ENCODE data around the gene C19orf38. TPM values are rescaled to one million over a fixed set of nuclear protein-coding genes. Genes with fewer than 3 reads are reported as not detected.
A peak's percentile ranks its signal among the peaks of the same experiment; 100 is the strongest.

C19orf38 gene
- total RNA-seq, 2 experiments from 2014 or later, result 1.2 to 1.3 TPM

- peak overlapping the region; percentile 77 for H3K27ac Mint-ChIP-seq
- intact Hi-C loops (cut with micrococcal nuclease), result no loop called here
- ATAC-seq (no peak), DNase-seq (no peak)
- ChIA-PET CTCF (interaction anchor here (1.4 to 3.0 kb wide), 3 partner anchors 102 to 117 kb away, joined by 7 to 12 read pairs (median 9); partner anchors contain the start of genes DNM2 and QTRT1), POLR2A (no interaction called here)
- H3K4me1 Mint-ChIP-seq (ENCODE audit: low read depth), result peaks cover 6% of the 10 kb centered on the region
- TF ChIP-seq, protein P1, sequence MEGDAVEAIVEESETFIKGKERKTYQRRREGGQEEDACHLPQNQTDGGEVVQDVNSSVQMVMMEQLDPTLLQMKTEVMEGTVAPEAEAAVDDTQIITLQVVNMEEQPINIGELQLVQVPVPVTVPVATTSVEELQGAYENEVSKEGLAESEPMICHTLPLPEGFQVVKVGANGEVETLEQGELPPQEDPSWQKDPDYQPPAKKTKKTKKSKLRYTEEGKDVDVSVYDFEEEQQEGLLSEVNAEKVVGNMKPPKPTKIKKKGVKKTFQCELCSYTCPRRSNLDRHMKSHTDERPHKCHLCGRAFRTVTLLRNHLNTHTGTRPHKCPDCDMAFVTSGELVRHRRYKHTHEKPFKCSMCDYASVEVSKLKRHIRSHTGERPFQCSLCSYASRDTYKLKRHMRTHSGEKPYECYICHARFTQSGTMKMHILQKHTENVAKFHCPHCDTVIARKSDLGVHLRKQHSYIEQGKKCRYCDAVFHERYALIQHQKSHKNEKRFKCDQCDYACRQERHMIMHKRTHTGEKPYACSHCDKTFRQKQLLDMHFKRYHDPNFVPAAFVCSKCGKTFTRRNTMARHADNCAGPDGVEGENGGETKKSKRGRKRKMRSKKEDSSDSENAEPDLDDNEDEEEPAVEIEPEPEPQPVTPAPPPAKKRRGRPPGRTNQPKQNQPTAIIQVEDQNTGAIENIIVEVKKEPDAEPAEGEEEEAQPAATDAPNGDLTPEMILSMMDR (IDR thresholded peaks at IDR 0.05), result no peak
- no peaks in the 10 kb centered on the region for H3K9me3 Mint-ChIP-seq
- peaks cover 38% of the 10 kb centered on the region for H3K36me3 Mint-ChIP-seq (ENCODE audit: low read depth)
- no peaks in the 10 kb centered on the region for H3K27me3 Mint-ChIP-seq
- no peak overlapping the region for H3K4me3 Mint-ChIP-seq
Measured at GRCh38 chr19:10819124-10820060, 28.8 kb upstream of the C19orf38 start.

- H3K27ac Mint-ChIP-seq, result peak overlapping the region; percentile 77
- ATAC-seq (peak; percentile 64), DNase-seq (peak; percentile 24)
- no peak overlapping the region for H3K4me3 Mint-ChIP-seq
- POLR2A ChIA-PET, result interaction anchor here (0.6 to 1.8 kb wide), 3 partner anchors 7 to 17 kb away, joined by 3 to 6 read pairs (median 4); partner anchors contain the start of gene TMED1
- TF ChIP-seq, protein P1 (IDR thresholded peaks at IDR 0.05), result peak; percentile 30
- CTCF ChIA-PET, result interaction anchor here (0.6 to 3.0 kb wide), 7 partner anchors 14 to 118 kb away, joined by 3 to 12 read pairs (median 4); partner anchors contain the start of genes DNM2 and QTRT1
- intact Hi-C loops (cut with micrococcal nuclease), result no loop called here
- H3K36me3 Mint-ChIP-seq (ENCODE audit: low read depth), result peaks cover 36% of the 10 kb centered on the region
- no peaks in the 10 kb centered on the region for H3K9me3 Mint-ChIP-seq
- peaks cover 6% of the 10 kb centered on the region for H3K4me1 Mint-ChIP-seq (ENCODE audit: low read depth)
- no peaks in the 10 kb centered on the region for H3K27me3 Mint-ChIP-seq
Measured at GRCh38 chr19:10820173-10820572, 28.0 kb upstream of the C19orf38 start.

DNA sequence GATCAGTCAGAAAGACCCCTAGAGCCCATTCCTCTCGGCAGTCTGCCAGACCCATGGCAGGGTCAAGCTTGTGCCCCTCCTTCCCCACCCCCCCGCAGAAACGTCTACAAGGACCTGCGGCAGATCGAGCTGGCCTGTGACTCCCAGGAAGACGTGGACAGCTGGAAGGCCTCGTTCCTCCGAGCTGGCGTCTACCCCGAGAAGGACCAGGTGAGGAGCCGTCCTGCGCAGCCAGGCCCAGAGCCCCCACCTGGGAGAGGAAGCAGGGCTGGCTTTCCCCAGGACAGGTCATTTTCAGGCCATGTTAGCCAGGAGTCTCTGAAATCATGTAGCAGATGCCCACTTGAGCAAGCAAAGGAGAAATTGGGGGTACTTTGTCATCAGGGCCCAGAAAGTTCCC is 24.5 kb upstream of the C19orf38 start:
- Mint-ChIP-seq H3K9me3 (no peaks in the 10 kb centered on the region), H3K27ac (no peak overlapping the region), H3K4me1 (ENCODE audit: low read depth) (peaks cover 6% of the 10 kb centered on the region), H3K36me3 (ENCODE audit: low read depth) (peaks cover 38% of the 10 kb centered on the region), H3K4me3 (no peak overlapping the region), H3K27me3 (no peaks in the 10 kb centered on the region)
- POLR2A ChIA-PET, result no interaction called here
- DNase-seq (no peak), ATAC-seq (no peak)
- intact Hi-C loops (cut with micrococcal nuclease), result no loop called here
- TF ChIP-seq, protein P1 (IDR thresholded peaks at IDR 0.05), result no peak
- CTCF ChIA-PET, result no interaction called here

GRCh38 chr19:10826231-10826630 is 22.0 kb upstream of the C19orf38 start:
- ChIA-PET CTCF (interaction anchor here (1.7 kb wide), 1 partner anchor 38 kb away, joined by 3 read pairs; no protein-coding TSS in a partner anchor), POLR2A (no interaction called here)
- DNase-seq (no peak), ATAC-seq (no peak)
- H3K27me3 Mint-ChIP-seq, result no peaks in the 10 kb centered on the region
- H3K9me3 Mint-ChIP-seq, result no peaks in the 10 kb centered on the region
- peaks cover 21% of the 10 kb centered on the region for H3K36me3 Mint-ChIP-seq (ENCODE audit: low read depth)
- no peak overlapping the region for H3K4me3 Mint-ChIP-seq
- no peak overlapping the region for H3K27ac Mint-ChIP-seq
- TF ChIP-seq, protein P1 (IDR thresholded peaks at IDR 0.05), result no peak
- H3K4me1 Mint-ChIP-seq (ENCODE audit: low read depth), result peaks cover 3% of the 10 kb centered on the region
- intact Hi-C loops (cut with micrococcal nuclease), result no loop called here

- Mint-ChIP-seq H3K27ac (no peak overlapping the region), H3K27me3 (no peaks in the 10 kb centered on the region), H3K36me3 (ENCODE audit: low read depth) (peaks cover 15% of the 10 kb centered on the region), H3K4me1 (ENCODE audit: low read depth) (peaks cover under 1% of the 10 kb centered on the region), H3K9me3 (no peaks in the 10 kb centered on the region), H3K4me3 (no peak overlapping the region)
- intact Hi-C loops (cut with micrococcal nuclease), result no loop called here
- ATAC-seq (no peak), DNase-seq (no peak)
- ChIA-PET POLR2A (interaction anchor here (0.9 kb wide), 1 partner anchor 105 kb away, joined by 3 read pairs; no protein-coding TSS in a partner anchor), CTCF (interaction anchor here (1.1 to 1.9 kb wide), 3 partner anchors 32 to 109 kb away, joined by 3 to 4 read pairs (median 3); partner anchors contain the start of gene DNM2)
- TF ChIP-seq, protein P1 (IDR thresholded peaks at IDR 0.05), result no peak
Measured at GRCh38 chr19:10826846-10827245, 21.4 kb upstream of the C19orf38 start.
